CD4-positive, alpha-beta memory T cell (primary cell): Measurements from ENCODE around the gene MARVELD1. TPM values are rescaled to one million over a fixed set of nuclear protein-coding genes. Genes with fewer than 3 reads are reported as not detected.
"Not testable (repeated sequence)": the region's sequence is repeated elsewhere in the genome, so short reads cannot be mapped to it uniquely, and the experiment has no call there.

Experiments
- CTCF ChIA-PET: fragments of 350-600 bp; sonication (Branson Sonifier 250); formaldehyde crosslinking; loops from one replicate; lab custom pipeline; 2021; ENCODE audit warnings: inconsistent platforms; ENCODE audit not compliant: partially characterized antibody; lab: Charles Lee
- POLR2A ChIA-PET: fragments of 350-600 bp; sonication (Branson Sonifier 250); formaldehyde crosslinking; loops from one replicate; lab custom pipeline; 2021; ENCODE audit not compliant: partially characterized antibody; lab: Charles Lee
- DNase-seq, 5 donors: peaks; one replicate each; pipeline versions ENCODE4 v3.0.0 to v3.0.0-alpha.2; 2020 to 2022; ENCODE audit warnings: mixed read lengths in 1 of 5
- H3K27ac ChIP-seq: one replicate; pipeline ENCODE4 v1.7.0; 2013; ENCODE audit warnings: low read depth, low read length
- H3K27me3 ChIP-seq: 2 replicates; pipeline ENCODE4 v1.7.0; 2013; ENCODE audit warnings: mild to moderate bottlenecking, low read length, moderate library complexity; ENCODE audit not compliant: insufficient read depth
- H3K36me3 ChIP-seq: 2 replicates; pipeline ENCODE4 v1.7.0; 2013; ENCODE audit warnings: mild to moderate bottlenecking, low read length, moderate library complexity; ENCODE audit not compliant: insufficient read depth
- H3K4me1 ChIP-seq: 2 replicates; pipeline ENCODE4 v1.7.0; 2013; ENCODE audit warnings: mild to moderate bottlenecking, low read length, moderate library complexity; ENCODE audit not compliant: insufficient read depth
- H3K4me3 ChIP-seq, 2 donors: one replicate each; pipeline ENCODE4 v1.7.0; 2013; ENCODE audit warnings: low read length in 2 of 2, mild to moderate bottlenecking in 1 of 2
- H3K9me3 ChIP-seq, 2 donors: one replicate each; pipeline ENCODE4 v1.7.0; 2013; ENCODE audit warnings: low read length in 2 of 2, control low read depth in 1 of 2; ENCODE audit not compliant: control insufficient read depth in 1 of 2
- H3K27ac Mint-ChIP-seq, 7 donors: one replicate each; pipeline ENCODE4 v1.8.0; 2020 to 2021; ENCODE audit warnings: mixed read lengths in 7 of 7, mild to moderate bottlenecking in 6 of 7, inconsistent platforms in 3 of 7, moderate library complexity in 3 of 7
- H3K27me3 Mint-ChIP-seq, 2 donors: one replicate each; pipeline ENCODE4 v1.8.0; 2020 to 2021; ENCODE audit warnings: mixed read lengths in 2 of 2
- H3K36me3 Mint-ChIP-seq, 2 donors: one replicate each; pipeline ENCODE4 v1.8.0; 2020 to 2021; ENCODE audit warnings: mixed read lengths in 2 of 2, inconsistent platforms in 1 of 2, mild to moderate bottlenecking in 1 of 2
- H3K4me1 Mint-ChIP-seq, 4 donors: one replicate each; pipeline ENCODE4 v1.8.0; 2020 to 2021; ENCODE audit warnings: mixed read lengths in 4 of 4, mild to moderate bottlenecking in 1 of 4
- H3K4me3 Mint-ChIP-seq, 8 donors: one replicate each; pipeline ENCODE4 v1.8.0; 2020 to 2021; ENCODE audit warnings: mixed read lengths in 8 of 8, mild to moderate bottlenecking in 7 of 8, moderate library complexity in 6 of 8, inconsistent platforms in 3 of 8
- H3K9me3 Mint-ChIP-seq, 8 donors: one replicate each; pipeline ENCODE4 v1.8.0; 2020 to 2021; ENCODE audit warnings: mixed read lengths in 8 of 8, mild to moderate bottlenecking in 5 of 8, inconsistent platforms in 3 of 8, moderate library complexity in 1 of 8
- intact Hi-C: fragments of 100-400 bp; cut with micrococcal nuclease; formaldehyde crosslinking; loops from one replicate; pipeline ENCODE4 v1.15.1; 2023
- polyA plus RNA-seq, 2 donors: library from polyadenylated mRNA; unstranded; fragments of 300-500 nt; fragmentation: Illumina TruSeq; gene quantifications; one replicate each; pipeline ENCODE4 v1.2.3, GENCODE V29; 2021
- total RNA-seq, 2 experiments: library from RNA; stranded (reverse); gene quantifications; one replicate each; pipeline ENCODE4 v1.2.3, GENCODE V29; 2021

MARVELD1 gene
- total and polyA plus RNA-seq, 4 experiments from 2014 or later: 0.22 to 2.1 (median 1.1) TPM

- peak overlapping the region in 3 of 7 donors; percentile 19 to 52 (median 31) for H3K27ac Mint-ChIP-seq
Observed at GRCh38 chr10:97689559-97690020, 23.9 kb upstream of the MARVELD1 start.

GRCh38 chr10:97690133-97690532 is 23.4 kb upstream of the MARVELD1 start:
- peaks cover 29% of the 10 kb centered on the region for H3K4me1 ChIP-seq
- Mint-ChIP-seq H3K36me3 (no peaks in the 10 kb centered on the region), H3K4me3 (no peak overlapping the region), H3K4me1 (peaks cover 5 to 13% (median 9%) of the 10 kb centered on the region in 4 donors), H3K27me3 (peaks cover 0 to 3% of the 10 kb centered on the region in 2 donors), H3K27ac (no peak overlapping the region), H3K9me3 (no peaks in the 10 kb centered on the region)
- no peak overlapping the region for H3K4me3 ChIP-seq
- POLR2A ChIA-PET: no interaction called here
- DNase-seq: no peak
- intact Hi-C loops: no loop called here
- no peak overlapping the region for H3K27ac ChIP-seq
- CTCF ChIA-PET: interaction anchor here (2.6 to 8.3 kb wide), 4 partner anchors 11 to 43 kb away, joined by 11 to 118 read pairs (median 74); partner anchors contain the start of gene ZFYVE27
- no peaks in the 10 kb centered on the region for H3K36me3 ChIP-seq
- no peaks in the 10 kb centered on the region for H3K27me3 ChIP-seq
- H3K9me3 ChIP-seq: no peaks in the 10 kb centered on the region

More at GRCh38 chr10:97689559-97690020, 23.9 kb upstream of the MARVELD1 start:
- intact Hi-C loops: no loop called here
- Histone ChIP-seq H3K36me3 (no peaks in the 10 kb centered on the region), H3K4me1 (peaks cover 29% of the 10 kb centered on the region), H3K27me3 (no peaks in the 10 kb centered on the region), H3K27ac (no peak overlapping the region), H3K9me3 (no peaks in the 10 kb centered on the region), H3K4me3 (no peak overlapping the region)
- peaks cover 5 to 15% (median 10%) of the 10 kb centered on the region in 4 donors for H3K4me1 Mint-ChIP-seq
- ChIA-PET POLR2A (no interaction called here), CTCF (interaction anchor here (1.5 to 8.3 kb wide), 4 partner anchors 8 to 43 kb away, joined by 3 to 118 read pairs (median 74); partner anchors contain the start of gene ZFYVE27)
- no peak for DNase-seq
- no peaks in the 10 kb centered on the region for H3K9me3 Mint-ChIP-seq
- H3K36me3 Mint-ChIP-seq: no peaks in the 10 kb centered on the region
- peaks cover 0 to 3% of the 10 kb centered on the region in 2 donors for H3K27me3 Mint-ChIP-seq
- H3K4me3 Mint-ChIP-seq: no peak overlapping the region

GRCh38 chr10:97698072-97698655 is 15.4 kb upstream of the MARVELD1 start:
- H3K4me3 Mint-ChIP-seq, H3K4me1 Mint-ChIP-seq, H3K4me3 ChIP-seq, POLR2A ChIA-PET, H3K27ac Mint-ChIP-seq, H3K27me3 Mint-ChIP-seq, DNase-seq, H3K4me1 ChIP-seq, H3K36me3 Mint-ChIP-seq, H3K9me3 Mint-ChIP-seq, intact Hi-C loops, H3K36me3 ChIP-seq, H3K27me3 ChIP-seq, H3K9me3 ChIP-seq, H3K27ac ChIP-seq: not testable (repeated sequence)
- CTCF ChIA-PET: interaction anchor here (0.8 to 1.9 kb wide), 7 partner anchors 9 to 36 kb away, joined by 3 to 10 read pairs (median 4); partner anchors contain the start of gene AVPI1

- POLR2A ChIA-PET: interaction anchor here (0.8 to 1.5 kb wide), 5 partner anchors 13 to 35 kb away, joined by 3 to 4 read pairs (median 3); partner anchors contain the start of genes AVPI1 and ZFYVE27
- CTCF ChIA-PET: interaction anchor here (1.0 to 20.3 kb wide), 21 partner anchors 8 to 343 kb away, joined by 3 to 436 read pairs (median 5); partner anchors contain the start of genes ANKRD2, AVPI1, MARVELD1 and ZFYVE27
- H3K4me1 Mint-ChIP-seq: no peaks in the 10 kb centered on the region
- H3K36me3 Mint-ChIP-seq: no peaks in the 10 kb centered on the region
- H3K4me3 Mint-ChIP-seq: no peak overlapping the region
- intact Hi-C loops: loop anchor here (1.0 to 10.0 kb wide), 3 partner anchors 25 to 343 kb away; no protein-coding TSS in a partner anchor
- H3K27me3 Mint-ChIP-seq: peaks cover 8 to 10% of the 10 kb centered on the region in 2 donors
- H3K27ac Mint-ChIP-seq: no peak overlapping the region
- Histone ChIP-seq H3K27ac (no peak overlapping the region), H3K9me3 (no peaks in the 10 kb centered on the region), H3K4me1 (no peaks in the 10 kb centered on the region), H3K36me3 (no peaks in the 10 kb centered on the region), H3K4me3 (no peak overlapping the region), H3K27me3 (no peaks in the 10 kb centered on the region)
- peak; percentile 56 to 65 (median 64) for DNase-seq
- no peaks in the 10 kb centered on the region for H3K9me3 Mint-ChIP-seq
Observed at GRCh38 chr10:97701438-97702069, 12.0 kb upstream of the MARVELD1 start.

- H3K27me3 Mint-ChIP-seq: peaks cover 13 to 15% of the 10 kb centered on the region in 2 donors
- no peaks in the 10 kb centered on the region for H3K4me1 ChIP-seq
- H3K27ac Mint-ChIP-seq: peak overlapping the region in 1 of 7 donors; percentile 52
- H3K27me3 ChIP-seq: no peaks in the 10 kb centered on the region
- intact Hi-C loops: loop anchor here (10.0 kb wide), 1 partner anchor 341 kb away; no protein-coding TSS in a partner anchor
- no peak for DNase-seq
- ChIA-PET POLR2A (no interaction called here), CTCF (interaction anchor here (0.7 to 20.3 kb wide), 8 partner anchors 9 to 62 kb away, joined by 3 to 436 read pairs (median 17); partner anchors contain the start of genes AVPI1, MARVELD1 and ZFYVE27)
- H3K4me1 Mint-ChIP-seq: no peaks in the 10 kb centered on the region
- H3K9me3 Mint-ChIP-seq: no peaks in the 10 kb centered on the region
- H3K4me3 Mint-ChIP-seq: no peak overlapping the region
- no peak overlapping the region for H3K4me3 ChIP-seq
- no peaks in the 10 kb centered on the region for H3K36me3 Mint-ChIP-seq
- H3K36me3 ChIP-seq: no peaks in the 10 kb centered on the region
- no peak overlapping the region for H3K27ac ChIP-seq
- H3K9me3 ChIP-seq: no peaks in the 10 kb centered on the region
Observed at GRCh38 chr10:97703398-97704067, 10.0 kb upstream of the MARVELD1 start.

GRCh38 chr10:97704341-97704740 is 9.2 kb upstream of the MARVELD1 start:
- Histone ChIP-seq H3K9me3 (no peaks in the 10 kb centered on the region), H3K27me3 (no peaks in the 10 kb centered on the region), H3K27ac (no peak overlapping the region), H3K4me1 (no peaks in the 10 kb centered on the region), H3K4me3 (no peak overlapping the region), H3K36me3 (no peaks in the 10 kb centered on the region)
- ChIA-PET POLR2A (no interaction called here), CTCF (interaction anchor here (0.7 to 20.3 kb wide), 7 partner anchors 8 to 43 kb away, joined by 3 to 436 read pairs (median 7); partner anchors contain the start of genes AVPI1, MARVELD1 and ZFYVE27)
- H3K27me3 Mint-ChIP-seq: peaks cover 16 to 17% of the 10 kb centered on the region in 2 donors
- no peak for DNase-seq
- no peaks in the 10 kb centered on the region for H3K9me3 Mint-ChIP-seq
- intact Hi-C loops: loop anchor here (10.0 kb wide), 1 partner anchor 340 kb away; no protein-coding TSS in a partner anchor
- H3K4me3 Mint-ChIP-seq: no peak overlapping the region
- no peaks in the 10 kb centered on the region for H3K36me3 Mint-ChIP-seq
- no peak overlapping the region for H3K27ac Mint-ChIP-seq
- peaks cover 0 to 2% (median 0%) of the 10 kb centered on the region in 4 donors for H3K4me1 Mint-ChIP-seq
